DMS153 treated with DMSO at 0.1 percent for 48 hours (cell line): Measurements from ENCODE around the gene VDAC1.
"Not testable (repeated sequence)": the region's sequence is repeated elsewhere in the genome, so short reads cannot be mapped to it uniquely, and the experiment has no call there.

Experiments used
- DNase-seq: peaks from one replicate; lab custom pipeline; 2025; ENCODE audit not compliant: unreplicated experiment; lab: John Stamatoyannopoulos, UW

The VDAC1 gene

DNA sequence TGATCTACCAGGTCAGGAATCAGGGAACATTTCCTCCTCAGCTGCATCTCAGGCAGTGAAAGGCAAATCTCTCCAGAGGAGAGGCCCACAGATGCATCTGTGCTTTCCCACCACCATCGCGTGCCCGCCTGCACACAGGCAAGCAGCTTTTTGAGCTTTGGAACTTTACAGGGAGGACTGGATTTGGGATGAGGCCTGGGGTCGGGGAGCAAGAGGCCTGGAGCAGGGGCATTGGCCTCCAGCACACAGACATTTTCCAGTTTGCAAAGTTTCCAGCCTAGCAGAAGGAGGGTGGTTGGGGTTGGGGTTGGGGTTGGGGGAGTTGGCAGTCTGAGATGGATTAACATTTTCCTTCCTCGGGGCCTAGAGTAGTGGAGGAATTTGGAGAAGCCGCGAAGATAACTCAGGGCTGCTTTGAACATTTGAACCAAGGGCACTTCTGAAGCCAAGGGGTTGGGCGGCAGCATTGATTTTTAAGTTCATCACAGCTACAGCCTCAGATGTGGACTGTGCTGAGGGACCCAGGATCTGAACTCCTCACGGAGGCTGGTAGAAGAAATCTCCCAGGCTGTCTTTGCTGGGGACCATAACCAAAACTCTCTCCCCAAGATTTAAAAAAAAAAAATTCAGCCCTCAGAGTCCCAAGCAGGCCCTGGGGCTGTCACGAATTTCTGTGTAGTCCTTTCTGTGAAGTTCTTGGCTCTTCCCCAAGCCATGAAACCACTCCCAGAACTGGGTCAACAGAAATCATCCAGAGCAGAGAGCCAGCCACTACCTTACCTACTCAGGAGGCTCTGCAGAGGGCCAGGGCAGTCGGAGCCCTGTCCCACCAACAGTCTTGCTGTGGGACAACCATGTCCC is 61.9 kb downstream of the VDAC1 start:
- DNase-seq = no peak

DNA sequence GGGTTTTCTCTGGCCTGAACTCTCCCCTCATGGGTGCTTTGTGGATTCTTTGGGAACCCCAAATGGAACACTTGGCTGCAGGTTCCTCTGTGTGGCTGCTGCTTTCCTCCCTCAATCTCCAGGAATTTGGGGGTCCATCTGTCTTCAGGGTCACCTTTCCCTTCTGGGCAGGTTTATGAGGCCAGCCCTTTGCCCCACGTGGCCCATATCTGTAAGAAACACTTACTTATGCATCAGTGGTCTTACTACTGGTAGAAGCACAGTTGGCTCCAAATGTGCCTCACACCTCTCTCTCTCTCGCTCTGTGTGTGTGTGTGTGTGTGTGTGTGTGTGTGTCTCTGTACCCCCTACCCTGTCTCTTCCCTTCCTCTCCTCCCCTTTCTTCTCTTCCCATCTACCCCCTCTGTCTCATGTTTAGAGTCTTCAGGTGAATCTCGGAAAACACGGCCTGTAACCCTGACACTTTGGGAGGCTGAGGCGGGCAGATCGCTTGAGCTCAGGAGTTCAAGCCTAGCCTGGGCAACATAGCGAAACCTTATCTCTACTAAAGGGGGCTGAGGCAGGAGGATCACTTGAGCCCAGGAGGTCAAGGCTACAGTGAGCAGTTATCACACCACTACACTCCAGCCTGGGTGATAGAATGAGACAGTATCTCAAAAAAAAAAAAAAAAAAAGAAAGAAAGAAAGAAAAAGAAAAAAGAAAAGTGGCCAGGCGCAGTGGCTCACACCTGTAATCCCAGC is 63.1 kb downstream of the VDAC1 start:
- no peak for DNase-seq

DNA sequence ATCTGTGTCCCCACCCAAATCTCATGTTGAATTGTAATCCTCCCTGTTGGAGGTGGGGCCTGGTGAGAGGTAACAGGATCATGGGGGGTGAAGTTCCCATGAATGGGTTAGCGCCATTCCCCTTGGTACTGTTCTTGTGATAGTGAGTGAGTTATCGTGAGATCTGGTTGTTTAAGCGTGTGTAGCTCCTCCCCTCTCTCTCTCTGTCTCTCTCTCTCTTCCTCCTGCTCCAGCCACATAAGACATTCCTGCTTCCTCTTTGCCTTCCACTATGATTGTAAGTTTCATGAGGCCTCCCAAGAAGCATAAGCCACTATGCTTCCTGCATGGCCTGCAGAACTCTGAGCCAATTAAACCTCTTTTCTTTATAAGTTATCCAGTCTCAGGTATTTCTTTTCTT is 65.1 kb downstream of the VDAC1 start:
- DNase-seq = no peak

DNA sequence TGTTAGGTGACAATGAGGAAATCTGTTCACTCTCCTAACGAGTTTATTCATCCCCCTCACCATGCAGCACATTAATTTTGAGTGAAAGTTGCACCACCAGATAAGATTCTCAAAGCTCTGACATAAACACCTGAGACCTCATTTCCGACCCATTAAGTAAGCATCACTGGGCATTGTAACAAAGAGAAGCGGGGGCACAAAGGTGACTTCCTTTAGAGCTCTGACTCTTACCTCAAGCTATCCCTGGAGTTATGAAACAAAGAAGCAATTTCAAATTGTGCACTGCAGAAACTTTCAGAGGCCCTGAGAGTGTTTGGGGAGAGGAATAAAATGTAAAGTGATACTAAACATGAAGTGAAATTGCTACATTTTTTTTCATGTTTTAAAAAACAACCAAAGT is 65.8 kb downstream of the VDAC1 start:
- no peak for DNase-seq

DNA sequence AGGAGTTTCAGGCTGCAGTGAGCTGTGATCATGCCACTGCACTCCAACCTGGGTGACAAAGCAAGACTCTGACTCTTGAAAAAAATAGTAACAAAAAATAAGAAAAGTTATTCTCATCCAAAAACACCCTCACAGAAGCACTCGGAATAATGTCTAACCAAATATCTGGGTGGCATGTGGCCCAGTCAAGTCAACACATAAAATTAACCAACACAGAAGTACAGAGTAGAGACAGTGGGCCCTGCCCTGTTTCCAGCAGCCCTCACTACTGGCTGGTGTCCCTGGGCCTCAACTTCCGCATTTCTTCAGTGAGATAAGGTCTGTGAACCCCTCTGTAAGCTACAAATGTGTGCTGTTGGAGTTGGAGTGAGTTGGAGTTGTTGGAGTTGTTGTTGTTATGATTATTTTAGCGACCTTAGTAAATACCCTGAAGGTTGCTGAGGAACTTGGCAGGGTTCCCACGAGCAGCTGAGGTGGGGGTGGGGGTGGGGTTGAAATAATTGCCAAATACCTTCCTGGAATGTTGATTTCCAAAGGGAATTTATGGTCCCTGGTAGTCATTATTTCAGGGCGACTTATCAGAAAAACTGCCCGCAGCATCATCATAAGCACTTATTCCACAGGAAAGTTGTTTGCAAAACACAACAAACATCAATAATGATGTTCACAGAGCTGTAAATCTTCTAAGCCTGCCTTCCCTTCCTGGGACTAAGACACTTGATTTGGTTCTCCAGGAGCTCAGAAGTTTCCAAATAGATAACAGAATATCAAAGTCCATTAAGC is 66.5 kb downstream of the VDAC1 start:
- no peak for DNase-seq

DNA sequence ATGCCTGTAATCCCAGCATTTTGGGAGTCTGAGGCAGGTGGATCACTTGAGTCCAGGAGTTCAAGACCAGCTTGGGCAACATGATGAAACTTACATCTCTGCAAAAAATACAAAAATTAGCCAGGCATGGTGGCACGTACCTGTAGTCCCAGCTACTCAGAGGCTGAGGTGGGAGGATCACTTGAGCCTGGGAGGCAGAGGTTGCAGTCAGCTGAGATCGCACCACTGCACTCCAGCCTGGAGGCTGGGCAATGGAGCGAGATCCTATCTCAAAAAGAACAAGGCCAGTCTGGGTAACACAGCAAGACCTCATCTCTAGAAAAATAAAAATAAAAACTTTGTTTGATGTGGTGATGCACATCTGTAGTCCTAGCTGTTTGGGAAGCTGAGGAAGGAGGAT is 67.1 kb downstream of the VDAC1 start:
- DNase-seq = not testable (repeated sequence)

DNA sequence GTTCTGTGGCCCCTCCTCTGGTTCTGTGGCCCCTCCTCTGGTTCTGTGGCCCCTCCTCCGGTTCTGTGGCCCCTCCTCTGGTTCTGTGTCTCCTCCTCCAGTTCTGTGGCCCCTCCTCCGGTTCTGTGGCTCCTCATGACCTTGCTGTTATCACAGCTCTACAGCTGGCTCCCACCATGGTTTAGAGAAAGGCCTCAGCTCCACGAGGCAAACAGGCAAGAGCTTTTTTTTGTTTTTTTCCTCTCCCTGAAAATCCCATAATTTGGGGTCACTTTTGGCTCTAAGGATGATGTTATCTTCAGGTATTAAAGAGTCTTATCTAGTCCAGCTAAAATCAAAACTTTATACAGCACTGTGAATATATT is 68.1 kb downstream of the VDAC1 start:
- DNase-seq = no peak

DNA sequence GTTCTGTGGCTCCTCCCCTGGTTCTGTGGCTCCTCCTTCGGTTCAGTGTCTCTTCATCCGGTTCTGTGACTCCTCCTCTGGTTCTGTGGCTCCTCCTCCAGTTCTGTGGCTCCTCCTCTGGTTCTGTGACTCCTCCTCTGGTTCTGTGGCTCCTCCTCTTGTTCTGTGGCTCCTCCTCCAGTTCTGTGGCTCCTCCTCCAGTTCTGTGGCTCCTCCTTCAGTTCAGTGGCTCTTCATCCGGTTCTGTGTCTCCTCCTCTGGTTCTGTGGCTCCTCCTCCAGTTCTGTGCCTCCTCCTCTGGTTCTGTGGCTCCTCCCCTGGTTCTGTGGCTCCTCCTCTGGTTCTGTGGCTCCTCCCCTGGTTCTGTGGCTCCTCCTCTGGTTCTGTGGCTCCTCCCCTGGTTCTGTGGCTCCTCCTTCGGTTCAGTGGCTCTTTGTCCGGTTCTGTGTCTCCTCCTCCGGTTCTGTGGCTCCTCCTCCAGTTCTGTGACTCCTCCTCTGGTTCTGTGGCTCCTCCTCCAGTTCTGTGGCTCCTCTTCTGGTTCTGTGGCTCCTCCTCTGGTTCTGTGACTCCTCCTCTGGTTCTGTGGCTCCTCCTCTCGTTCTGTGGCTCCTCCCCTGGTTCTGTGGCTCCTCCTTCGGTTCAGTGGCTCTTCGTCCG is 68.7 kb downstream of the VDAC1 start:
- DNase-seq = not testable (repeated sequence)

DNA sequence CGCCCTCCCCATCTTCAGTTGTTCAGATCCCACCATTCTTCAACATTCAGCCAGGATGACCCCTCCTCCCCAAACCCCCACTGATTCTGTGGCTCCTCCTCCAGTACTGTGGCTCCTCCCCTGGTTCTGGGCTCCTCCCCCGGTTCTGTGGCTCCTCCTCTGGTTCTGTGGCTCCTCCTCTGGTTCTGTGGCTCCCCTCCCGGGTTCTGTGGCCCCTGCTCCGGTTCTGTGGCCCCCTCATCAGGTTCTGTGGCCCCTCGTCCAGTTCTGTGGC is 69.2 kb downstream of the VDAC1 start:
- DNase-seq = no peak

DNA sequence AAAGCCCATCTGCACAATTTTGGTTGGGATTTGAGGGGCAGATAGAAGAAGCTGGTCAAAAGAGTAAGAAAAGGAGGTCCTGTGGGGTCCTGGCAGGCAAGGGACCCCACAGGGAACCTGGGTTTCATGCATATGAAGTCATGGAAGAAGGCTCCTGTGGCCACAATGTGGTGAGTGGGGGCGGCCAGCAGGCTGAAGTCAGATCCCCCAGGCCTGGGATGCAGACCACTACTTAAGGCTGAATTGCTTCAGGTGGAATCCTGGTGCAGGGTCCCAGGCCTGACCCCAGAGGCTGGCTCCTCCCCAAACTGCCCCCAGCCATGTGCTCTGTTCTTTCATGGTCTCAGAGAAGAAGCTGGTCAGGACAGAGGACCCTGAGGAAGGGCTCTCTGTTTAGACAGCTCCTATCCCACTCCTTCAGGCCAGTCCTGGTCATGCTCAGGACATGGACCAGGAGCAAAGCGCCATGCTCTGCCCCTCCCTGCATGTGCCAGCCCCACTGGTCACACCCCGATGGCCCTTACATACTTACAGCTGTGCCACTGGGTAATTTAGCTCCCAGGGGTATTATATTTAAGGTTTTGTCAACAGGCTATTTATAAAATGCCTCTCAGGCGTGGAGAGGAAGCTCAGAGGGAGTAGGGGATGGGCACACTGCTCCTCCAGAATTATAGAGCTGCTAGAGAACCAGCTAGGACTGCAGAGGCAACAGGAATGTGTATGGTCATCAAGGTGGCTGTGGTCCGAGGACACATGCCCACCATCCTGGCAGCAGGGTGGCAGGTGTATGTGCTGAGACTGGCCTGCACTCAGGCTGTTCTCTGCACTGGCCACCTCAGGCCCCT is 69.7 kb downstream of the VDAC1 start:
- no peak for DNase-seq

DNA sequence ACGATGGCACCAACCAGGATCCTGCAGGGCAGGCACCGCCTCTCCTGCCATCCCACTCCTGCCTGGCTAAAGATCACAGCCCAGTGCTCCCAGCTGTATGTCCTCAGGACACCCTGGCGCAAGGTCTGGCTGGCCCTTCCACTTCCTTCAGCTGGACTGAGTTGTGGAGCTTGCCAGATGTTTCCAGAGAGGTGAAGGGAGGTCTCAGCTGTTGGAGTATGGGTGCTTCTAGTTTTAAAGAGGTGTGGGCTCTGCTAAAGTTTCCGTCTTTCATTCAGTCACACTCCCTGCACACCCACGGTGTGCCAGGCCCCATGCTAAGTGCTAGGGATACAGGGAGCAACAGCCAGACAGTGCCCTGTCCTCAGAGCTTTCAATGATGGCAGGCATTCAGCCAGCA is 70.5 kb downstream of the VDAC1 start:
- DNase-seq = no peak

DNA sequence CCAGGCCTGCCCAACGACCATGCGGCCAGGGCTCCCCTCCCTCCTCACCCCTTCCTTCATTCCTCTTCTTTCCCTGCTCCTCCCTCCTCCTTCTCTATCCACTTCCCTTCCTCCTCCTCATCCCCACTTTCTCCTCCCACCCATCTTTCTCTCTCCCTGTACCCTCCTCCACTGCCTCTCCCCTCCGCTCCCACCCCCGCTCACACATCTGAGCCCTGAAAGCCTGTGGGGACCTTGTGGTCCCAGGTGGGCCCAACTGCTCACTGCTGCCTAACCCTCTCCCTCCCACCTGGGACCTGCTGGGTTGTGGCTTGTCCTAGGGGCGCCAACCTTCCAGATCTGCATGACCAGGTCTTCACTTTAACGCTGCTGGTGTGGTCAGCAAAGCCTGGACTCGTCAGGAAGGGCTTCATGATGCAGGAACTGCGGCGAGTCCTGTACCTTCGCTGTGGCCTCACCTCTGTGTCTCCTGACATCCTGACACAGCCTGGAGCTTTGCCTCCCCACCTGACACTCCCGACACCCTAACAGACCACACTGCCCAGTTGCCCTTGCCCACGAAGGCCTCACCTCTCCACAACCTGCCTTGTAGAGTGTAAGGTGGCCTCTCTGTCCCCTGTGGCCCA is 71.0 kb downstream of the VDAC1 start:
- no peak for DNase-seq

DNA sequence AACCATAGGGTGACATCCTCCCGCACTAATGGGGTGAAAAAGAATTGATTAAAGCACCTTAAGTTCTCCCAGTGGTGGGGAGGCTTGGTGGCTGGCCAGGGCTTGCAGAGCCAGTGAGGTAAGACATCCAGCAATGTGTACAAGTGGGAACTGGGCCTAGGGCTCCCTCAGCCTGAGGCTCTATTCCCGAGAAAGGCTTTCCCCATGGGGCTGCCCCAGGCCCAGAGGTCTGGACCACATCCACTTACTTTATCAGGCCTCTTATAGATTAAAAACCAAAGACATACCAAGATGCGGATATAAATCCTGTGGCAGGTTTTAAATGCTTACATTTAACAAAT is 71.6 kb downstream of the VDAC1 start:
- DNase-seq = no peak

DNA sequence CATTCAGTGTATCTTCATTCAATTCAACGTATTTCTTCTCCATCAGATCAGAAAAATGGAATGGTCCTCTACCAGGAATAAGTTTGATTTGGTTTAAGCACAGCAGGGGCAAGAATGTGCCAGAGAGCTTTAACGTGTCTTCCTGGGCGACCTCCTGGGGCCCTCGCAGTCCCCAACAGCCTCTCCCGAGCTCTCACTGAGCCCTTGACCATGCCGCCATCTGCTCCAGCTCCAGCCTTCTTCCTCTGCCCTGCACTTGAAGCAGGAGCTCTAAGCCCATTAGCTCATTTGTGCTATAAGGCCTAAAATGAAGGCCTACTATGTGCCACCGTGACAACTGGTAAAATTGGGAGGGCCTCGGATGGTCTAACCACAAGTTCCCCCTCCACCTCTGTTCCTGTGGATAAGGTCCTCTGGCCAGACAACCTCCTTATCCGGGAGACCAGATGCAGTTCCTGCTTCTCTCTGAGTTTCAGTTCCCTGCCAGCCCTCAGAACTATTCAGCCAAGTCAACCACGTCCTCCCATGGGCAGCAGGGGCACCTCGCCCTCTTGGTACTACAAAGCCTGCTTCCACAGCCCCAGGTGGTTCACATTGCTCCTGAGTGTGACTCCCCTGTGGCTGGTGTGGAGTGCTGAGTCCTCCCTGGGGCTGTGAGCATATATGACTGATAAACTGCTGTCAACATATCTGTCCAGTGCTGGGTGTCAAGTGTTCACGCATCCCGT is 72.2 kb downstream of the VDAC1 start:
- DNase-seq = no peak

DNA sequence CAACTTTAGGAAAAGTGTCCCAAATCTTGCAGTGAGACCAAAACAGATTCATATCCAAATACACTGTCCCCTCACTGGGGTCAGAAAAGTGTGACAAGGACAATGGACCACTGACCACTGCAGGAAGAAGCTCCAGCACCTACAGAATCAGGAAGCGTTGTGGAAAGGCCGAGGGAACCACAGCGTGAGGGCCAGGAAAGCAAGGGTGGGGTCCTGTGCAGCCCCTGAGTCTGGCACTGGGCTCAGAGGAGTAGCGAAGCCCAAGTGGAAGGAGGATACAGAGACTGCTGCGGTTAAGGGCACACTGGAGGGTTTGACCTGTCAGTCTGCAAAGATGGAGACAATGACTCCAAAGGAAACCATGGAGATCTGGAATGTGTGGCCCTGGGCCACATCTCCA is 73.2 kb downstream of the VDAC1 start:
- DNase-seq = no peak

DNA sequence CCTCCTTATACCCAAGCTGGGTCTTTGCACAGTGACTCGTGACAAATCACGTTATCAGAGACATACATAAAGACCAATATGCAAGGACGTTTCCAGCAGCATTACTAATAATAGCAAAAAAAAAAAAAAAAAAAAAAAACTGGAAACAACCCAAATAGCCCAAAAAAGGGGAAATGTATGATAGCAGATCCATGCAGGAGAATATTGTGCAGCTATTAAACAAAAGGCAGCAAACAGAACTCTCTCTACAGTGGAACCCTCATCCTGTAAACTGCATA is 74.0 kb downstream of the VDAC1 start:
- DNase-seq = no peak

DNA sequence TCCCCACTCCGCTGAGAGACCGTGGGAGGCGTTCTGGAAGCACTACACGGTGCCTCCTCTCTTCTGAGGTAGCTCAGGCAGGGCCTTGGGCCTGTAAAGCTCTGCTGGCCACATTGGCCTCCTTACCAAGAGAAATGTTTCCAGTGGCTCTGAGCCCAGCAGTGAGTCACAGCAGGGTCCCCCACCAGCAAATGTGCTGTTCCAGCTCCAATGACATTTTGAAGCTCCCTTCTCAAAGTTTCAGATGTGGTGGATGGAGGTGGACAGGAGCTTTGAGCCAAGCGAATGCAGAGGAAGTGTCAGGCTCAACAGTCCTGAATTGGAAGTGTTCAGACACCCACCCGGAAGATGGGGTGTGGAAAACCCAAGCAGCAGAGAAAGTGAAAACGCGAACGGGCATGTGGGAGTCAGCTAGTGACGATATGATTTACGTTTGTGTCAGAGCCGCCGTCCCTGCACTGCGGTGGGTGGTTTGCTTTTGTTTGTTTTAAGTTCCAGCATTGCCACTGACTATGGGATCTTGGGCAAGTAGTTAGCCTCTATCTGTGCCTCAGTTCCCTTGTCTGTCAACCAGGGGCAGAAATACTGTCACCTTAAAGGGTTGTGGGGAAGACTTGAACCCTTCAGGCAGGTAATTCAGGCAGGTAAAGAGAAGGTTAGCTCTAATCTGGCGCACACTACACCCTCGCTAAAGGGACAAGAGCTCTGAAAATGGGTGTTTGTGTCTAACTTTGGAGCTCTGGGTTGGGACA is 74.5 kb downstream of the VDAC1 start:
- no peak for DNase-seq

DNA sequence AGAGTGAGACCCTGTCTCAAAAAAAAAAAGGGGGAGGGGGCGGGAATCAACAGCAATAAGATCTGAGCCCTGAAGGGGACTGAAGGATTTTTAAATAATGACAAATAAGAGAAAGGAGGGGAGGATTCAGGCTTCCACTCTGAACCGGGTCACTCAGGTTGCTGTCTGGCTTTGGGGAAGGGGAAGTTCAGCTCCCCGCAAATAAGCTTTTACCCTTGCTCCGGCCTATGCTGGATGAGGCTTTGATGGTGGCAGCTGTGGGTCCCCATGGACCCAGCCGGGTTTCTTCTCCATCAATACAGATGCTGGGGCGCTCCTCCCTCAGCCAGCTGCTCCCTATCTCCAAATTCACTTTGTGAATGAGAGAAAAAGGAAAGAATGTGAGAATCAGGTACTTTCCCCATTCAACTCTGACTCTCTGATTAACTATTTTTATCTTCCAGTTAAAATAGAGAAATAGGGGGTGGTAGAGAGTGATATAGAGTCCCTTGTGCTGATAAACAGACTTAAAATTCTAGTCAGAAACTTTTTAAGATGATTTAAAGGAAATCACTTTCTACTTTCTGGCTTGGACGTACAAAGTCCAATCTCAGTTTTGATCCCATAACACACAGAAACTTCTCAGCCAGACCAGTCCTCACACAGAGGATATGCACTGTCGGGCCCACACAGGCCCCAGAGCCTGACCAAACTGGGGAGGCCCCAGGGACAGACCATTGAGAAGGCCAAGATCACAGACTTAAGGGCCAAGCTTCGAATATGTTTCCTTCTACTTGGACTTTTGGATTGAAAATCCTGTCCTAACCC is 76.0 kb downstream of the VDAC1 start:
- no peak for DNase-seq
